ENCODE measurements around the gene NCR1.

The NCR1 gene

DNA sequence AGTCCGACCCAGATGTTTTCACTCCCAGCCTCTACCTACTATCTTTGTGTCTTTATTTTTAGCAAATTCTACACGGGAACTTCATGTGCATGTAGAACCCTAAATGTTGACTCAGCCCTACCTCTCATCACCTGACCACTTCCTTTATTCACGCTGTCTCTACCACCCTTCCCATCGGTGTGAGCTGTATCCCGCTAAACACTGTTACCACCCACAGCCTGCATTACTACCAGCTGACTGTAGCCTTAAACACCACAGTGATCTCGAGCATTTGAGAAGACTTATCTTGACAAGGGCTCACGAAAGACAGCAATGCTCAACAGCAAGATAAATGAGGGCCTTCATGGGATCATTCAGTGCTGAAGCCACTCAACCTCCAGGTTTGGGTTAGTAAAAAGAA lies 15.1 kb downstream of the NCR1 start:
- Histone ChIP-seq H3K18ac (ENCODE audit: low read length) (no peak overlapping the region), H2AFZ (ENCODE audit: low read length) (no peak overlapping the region), H2BK12ac (ENCODE audit: low read length) (no peak overlapping the region), H4K8ac (ENCODE audit: low read depth, low read length) (no peak overlapping the region), H3K4me2 (ENCODE audit: insufficient read depth, low read length, poor library complexity, severe bottlenecking) (no peak overlapping the region), H4K91ac (ENCODE audit: low read depth, low read length, poor library complexity) (no peak overlapping the region), H3K27ac (replicated peaks; ENCODE audit: low read length) (no peak overlapping the region), H3K4ac (ENCODE audit: low read length) (no peak overlapping the region), H2BK5ac (ENCODE audit: low read length) (no peak overlapping the region), H3K9me3 (replicated peaks in 1 of 2; ENCODE audit: control insufficient read depth in 2 of 2, insufficient read depth in 1 of 2, low read depth in 1 of 2, low read length in 2 of 2) (no peaks in the 10 kb centered on the region), H3K4me1 (ENCODE audit: control insufficient read depth in 2 of 2, insufficient read depth in 1 of 2, low read depth in 1 of 2, low read length in 2 of 2) (peaks cover 0 to 3% of the 10 kb centered on the region in 2 donors), H3K4me3 (ENCODE audit: low read length in 2 of 2) (no peak overlapping the region), H2BK120ac (ENCODE audit: low read depth, low read length) (no peak overlapping the region), H3K14ac (ENCODE audit: low read length) (no peak overlapping the region), H3K23ac (ENCODE audit: low read depth, low read length, poor library complexity) (no peak overlapping the region), H3K27me3 (ENCODE audit: control insufficient read depth in 3 of 3, insufficient read depth in 3 of 3, low read depth in 1 of 3, low read length in 3 of 3) (no peaks in the 10 kb centered on the region), H3K36me3 (replicated peaks in 1 of 2; ENCODE audit: control insufficient read depth in 2 of 2, insufficient read depth in 2 of 2, low read length in 2 of 2) (no peaks in the 10 kb centered on the region), H3K79me1 (ENCODE audit: low read depth, low read length) (no peaks in the 10 kb centered on the region), H3K9ac (ENCODE audit: low read depth, low read length, poor library complexity) (no peak overlapping the region), H2BK15ac (ENCODE audit: low read length) (no peak overlapping the region), H2AK5ac (ENCODE audit: low read depth, low read length) (no peak overlapping the region)
- no CpG with 5 or more reads among the region's 7 CpGs for WGBS, 2 donors (ENCODE audit: extremely low coverage in 2 of 2, insufficient read length in 2 of 2, insufficient replicate concordance in 1 of 2)
- no peak for DNase-seq (ENCODE audit: low spot score)

- no CpG with 5 or more reads among the region's 9 CpGs for WGBS, 2 donors (ENCODE audit: extremely low coverage in 2 of 2, insufficient read length in 2 of 2, insufficient replicate concordance in 1 of 2)
- Histone ChIP-seq H3K4ac (ENCODE audit: low read length) (no peak overlapping the region), H3K79me1 (ENCODE audit: low read depth, low read length) (no peaks in the 10 kb centered on the region), H3K4me2 (ENCODE audit: insufficient read depth, low read length, poor library complexity, severe bottlenecking) (no peak overlapping the region), H3K27me3 (ENCODE audit: control insufficient read depth in 3 of 3, insufficient read depth in 3 of 3, low read depth in 1 of 3, low read length in 3 of 3) (no peaks in the 10 kb centered on the region), H2AFZ (ENCODE audit: low read length) (peak overlapping the region; percentile 39), H3K9me3 (replicated peaks in 1 of 2; ENCODE audit: control insufficient read depth in 2 of 2, insufficient read depth in 1 of 2, low read depth in 1 of 2, low read length in 2 of 2) (peaks cover 4 to 5% of the 10 kb centered on the region in 2 donors), H4K8ac (ENCODE audit: low read depth, low read length) (no peak overlapping the region), H3K9ac (ENCODE audit: low read depth, low read length, poor library complexity) (no peak overlapping the region), H2AK5ac (ENCODE audit: low read depth, low read length) (no peak overlapping the region), H3K4me3 (ENCODE audit: low read length in 2 of 2) (no peak overlapping the region), H3K23ac (ENCODE audit: low read depth, low read length, poor library complexity) (no peak overlapping the region), H3K27ac (replicated peaks; ENCODE audit: low read length) (no peak overlapping the region), H2BK12ac (ENCODE audit: low read length) (no peak overlapping the region), H2BK15ac (ENCODE audit: low read length) (no peak overlapping the region), H3K18ac (ENCODE audit: low read length) (peak overlapping the region; percentile 87), H3K14ac (ENCODE audit: low read length) (peak overlapping the region; percentile 57), H2BK120ac (ENCODE audit: low read depth, low read length) (no peak overlapping the region), H3K36me3 (replicated peaks in 1 of 2; ENCODE audit: control insufficient read depth in 2 of 2, insufficient read depth in 2 of 2, low read length in 2 of 2) (no peaks in the 10 kb centered on the region), H3K4me1 (ENCODE audit: control insufficient read depth in 2 of 2, insufficient read depth in 1 of 2, low read depth in 1 of 2, low read length in 2 of 2) (peaks cover 0 to 3% of the 10 kb centered on the region in 2 donors), H2BK5ac (ENCODE audit: low read length) (no peak overlapping the region), H4K91ac (ENCODE audit: low read depth, low read length, poor library complexity) (no peak overlapping the region)
- no peak for DNase-seq (ENCODE audit: low spot score)
These were observed 17.3 kb downstream of the NCR1 start for GRCh38 chr19:54923276-54923675.

DNA sequence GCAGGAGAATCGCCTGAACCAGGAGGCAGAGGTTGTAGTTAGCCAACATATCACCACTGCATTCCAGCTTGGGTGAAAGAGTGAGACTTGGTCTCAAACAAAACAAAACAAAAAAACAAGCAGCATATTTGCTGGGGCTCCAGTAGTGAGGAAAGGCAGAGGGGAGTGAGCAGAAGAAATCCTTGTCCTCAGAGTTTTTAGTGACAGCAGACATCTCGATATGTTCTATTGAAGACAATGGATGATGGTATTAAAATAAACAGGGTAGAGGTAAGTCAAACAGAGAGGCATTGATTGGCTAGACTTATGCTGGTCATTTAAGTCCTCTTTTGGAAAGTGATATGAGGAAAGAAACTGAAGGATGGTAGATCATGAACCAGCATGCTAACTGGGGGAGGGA lies 22.4 kb downstream of the NCR1 start:
- Histone ChIP-seq H3K27ac (replicated peaks; ENCODE audit: low read length) (no peak overlapping the region), H2BK12ac (ENCODE audit: low read length) (no peak overlapping the region), H2BK5ac (ENCODE audit: low read length) (no peak overlapping the region), H3K23ac (ENCODE audit: low read depth, low read length, poor library complexity) (no peak overlapping the region), H3K79me1 (ENCODE audit: low read depth, low read length) (no peaks in the 10 kb centered on the region), H3K18ac (ENCODE audit: low read length) (no peak overlapping the region), H3K27me3 (ENCODE audit: control insufficient read depth in 3 of 3, insufficient read depth in 3 of 3, low read depth in 1 of 3, low read length in 3 of 3) (no peaks in the 10 kb centered on the region), H2AK5ac (ENCODE audit: low read depth, low read length) (no peak overlapping the region), H3K4me1 (ENCODE audit: control insufficient read depth in 2 of 2, insufficient read depth in 1 of 2, low read depth in 1 of 2, low read length in 2 of 2) (peaks cover 0 to 3% of the 10 kb centered on the region in 2 donors), H3K4ac (ENCODE audit: low read length) (no peak overlapping the region), H4K8ac (ENCODE audit: low read depth, low read length) (no peak overlapping the region), H3K4me3 (ENCODE audit: low read length in 2 of 2) (no peak overlapping the region), H3K14ac (ENCODE audit: low read length) (no peak overlapping the region), H2BK120ac (ENCODE audit: low read depth, low read length) (no peak overlapping the region), H2BK15ac (ENCODE audit: low read length) (no peak overlapping the region), H2AFZ (ENCODE audit: low read length) (no peak overlapping the region), H4K91ac (ENCODE audit: low read depth, low read length, poor library complexity) (no peak overlapping the region), H3K9ac (ENCODE audit: low read depth, low read length, poor library complexity) (no peak overlapping the region), H3K9me3 (replicated peaks in 1 of 2; ENCODE audit: control insufficient read depth in 2 of 2, insufficient read depth in 1 of 2, low read depth in 1 of 2, low read length in 2 of 2) (peaks cover 6 to 7% of the 10 kb centered on the region in 2 donors), H3K36me3 (replicated peaks in 1 of 2; ENCODE audit: control insufficient read depth in 2 of 2, insufficient read depth in 2 of 2, low read length in 2 of 2) (no peaks in the 10 kb centered on the region), H3K4me2 (ENCODE audit: insufficient read depth, low read length, poor library complexity, severe bottlenecking) (no peak overlapping the region)
- no peak for DNase-seq (ENCODE audit: low spot score)
- WGBS, 2 donors (ENCODE audit: extremely low coverage in 2 of 2, insufficient read length in 2 of 2, insufficient replicate concordance in 1 of 2), result no CpG with 5 or more reads among the region's 2 CpGs

- no peak for DNase-seq (ENCODE audit: low spot score)
- Histone ChIP-seq H2BK5ac (ENCODE audit: low read length) (no peak overlapping the region), H4K91ac (ENCODE audit: low read depth, low read length, poor library complexity) (no peak overlapping the region), H3K4me2 (ENCODE audit: insufficient read depth, low read length, poor library complexity, severe bottlenecking) (no peak overlapping the region), H3K36me3 (replicated peaks in 1 of 2; ENCODE audit: control insufficient read depth in 2 of 2, insufficient read depth in 2 of 2, low read length in 2 of 2) (no peaks in the 10 kb centered on the region), H3K4me1 (ENCODE audit: control insufficient read depth in 2 of 2, insufficient read depth in 1 of 2, low read depth in 1 of 2, low read length in 2 of 2) (peaks cover 0 to 2% of the 10 kb centered on the region in 2 donors), H3K27ac (replicated peaks; ENCODE audit: low read length) (no peak overlapping the region), H4K8ac (ENCODE audit: low read depth, low read length) (no peak overlapping the region), H3K14ac (ENCODE audit: low read length) (no peak overlapping the region), H3K79me1 (ENCODE audit: low read depth, low read length) (no peaks in the 10 kb centered on the region), H3K9ac (ENCODE audit: low read depth, low read length, poor library complexity) (no peak overlapping the region), H2BK12ac (ENCODE audit: low read length) (no peak overlapping the region), H3K27me3 (ENCODE audit: control insufficient read depth in 3 of 3, insufficient read depth in 3 of 3, low read depth in 1 of 3, low read length in 3 of 3) (no peaks in the 10 kb centered on the region), H2BK15ac (ENCODE audit: low read length) (no peak overlapping the region), H2AK5ac (ENCODE audit: low read depth, low read length) (no peak overlapping the region), H3K4ac (ENCODE audit: low read length) (no peak overlapping the region), H3K9me3 (replicated peaks in 1 of 2; ENCODE audit: control insufficient read depth in 2 of 2, insufficient read depth in 1 of 2, low read depth in 1 of 2, low read length in 2 of 2) (no peaks in the 10 kb centered on the region), H3K18ac (ENCODE audit: low read length) (no peak overlapping the region), H2BK120ac (ENCODE audit: low read depth, low read length) (no peak overlapping the region), H3K4me3 (ENCODE audit: low read length in 2 of 2) (no peak overlapping the region), H2AFZ (ENCODE audit: low read length) (no peak overlapping the region), H3K23ac (ENCODE audit: low read depth, low read length, poor library complexity) (no peak overlapping the region)
- no CpG with 5 or more reads among the region's 9 CpGs for WGBS, 2 donors (ENCODE audit: extremely low coverage in 2 of 2, insufficient read length in 2 of 2, insufficient replicate concordance in 1 of 2)
These were observed 32.0 kb downstream of the NCR1 start for GRCh38 chr19:54937926-54938325.

Measured in neuronal stem cell (in vitro differentiated cells).